ENCODE measurements around the gene SRRM4. TPM values are rescaled to one million over a fixed set of nuclear protein-coding genes. Genes with fewer than 3 reads are reported as not detected.

Gene SRRM4
- total RNA-seq, 1 donor = not detected

- Histone ChIP-seq H3K4me1 (ENCODE audit: insufficient read depth, low read length) (no peaks in the 10 kb centered on the region), H3K9me3 (ENCODE audit: low read depth, low read length) (no peaks in the 10 kb centered on the region), H3K27me3 (ENCODE audit: insufficient read depth, low read length) (no peaks in the 10 kb centered on the region), H4K20me1 (ENCODE audit: insufficient read depth, low read length) (no peaks in the 10 kb centered on the region), H3K4me3 (ENCODE audit: insufficient read depth, low read length) (no peak overlapping the region), H3K36me3 (ENCODE audit: insufficient read depth, low read length) (no peaks in the 10 kb centered on the region), H3K4me2 (ENCODE audit: insufficient read depth, low read length) (no peak overlapping the region), H2AFZ (ENCODE audit: low read length) (no peak overlapping the region), H3K79me2 (ENCODE audit: insufficient read depth, low read length) (no peaks in the 10 kb centered on the region), H3K27ac (ENCODE audit: low read depth, low read length) (no peak overlapping the region)
- DNase-seq (ENCODE audit: insufficient read length, low spot score, missing footprints) = no peak
- TF ChIP-seq CTCF (IDR thresholded peaks at IDR 0.05; ENCODE audit: extremely low read depth, low read depth, low read length) = no peak
These were observed 141.4 kb downstream of the SRRM4 start for GRCh38 chr12:119122751-119123150.

GRCh38 chr12:119128527-119128926 is 147.2 kb downstream of the SRRM4 start:
- peaks cover 3% of the 10 kb centered on the region for H3K9me3 ChIP-seq (ENCODE audit: low read depth, low read length)
- H3K27ac ChIP-seq (ENCODE audit: low read depth, low read length) = no peak overlapping the region
- no peak overlapping the region for H2AFZ ChIP-seq (ENCODE audit: low read length)
- H3K4me1 ChIP-seq (ENCODE audit: insufficient read depth, low read length) = no peaks in the 10 kb centered on the region
- H3K36me3 ChIP-seq (ENCODE audit: insufficient read depth, low read length) = no peaks in the 10 kb centered on the region
- no peaks in the 10 kb centered on the region for H3K27me3 ChIP-seq (ENCODE audit: insufficient read depth, low read length)
- H4K20me1 ChIP-seq (ENCODE audit: insufficient read depth, low read length) = no peaks in the 10 kb centered on the region
- H3K4me3 ChIP-seq (ENCODE audit: insufficient read depth, low read length) = no peak overlapping the region
- no peak for DNase-seq (ENCODE audit: insufficient read length, low spot score, missing footprints)
- H3K79me2 ChIP-seq (ENCODE audit: insufficient read depth, low read length) = no peaks in the 10 kb centered on the region
- no peak for TF ChIP-seq CTCF (IDR thresholded peaks at IDR 0.05; ENCODE audit: extremely low read depth, low read depth, low read length)
- no peak overlapping the region for H3K4me2 ChIP-seq (ENCODE audit: insufficient read depth, low read length)

- DNase-seq (ENCODE audit: insufficient read length, low spot score, missing footprints) = no peak
- H3K4me1 ChIP-seq (ENCODE audit: insufficient read depth, low read length) = no peaks in the 10 kb centered on the region
- no peak overlapping the region for H2AFZ ChIP-seq (ENCODE audit: low read length)
- TF ChIP-seq CTCF (IDR thresholded peaks at IDR 0.05; ENCODE audit: extremely low read depth, low read depth, low read length) = no peak
- H3K4me3 ChIP-seq (ENCODE audit: insufficient read depth, low read length) = no peak overlapping the region
- peaks cover 3% of the 10 kb centered on the region for H3K9me3 ChIP-seq (ENCODE audit: low read depth, low read length)
- no peaks in the 10 kb centered on the region for H3K27me3 ChIP-seq (ENCODE audit: insufficient read depth, low read length)
- H3K4me2 ChIP-seq (ENCODE audit: insufficient read depth, low read length) = no peak overlapping the region
- H4K20me1 ChIP-seq (ENCODE audit: insufficient read depth, low read length) = no peaks in the 10 kb centered on the region
- H3K36me3 ChIP-seq (ENCODE audit: insufficient read depth, low read length) = no peaks in the 10 kb centered on the region
- H3K27ac ChIP-seq (ENCODE audit: low read depth, low read length) = no peak overlapping the region
- no peaks in the 10 kb centered on the region for H3K79me2 ChIP-seq (ENCODE audit: insufficient read depth, low read length)
These were observed 148.6 kb downstream of the SRRM4 start for GRCh38 chr12:119129827-119130434.

GRCh38 chr12:119130523-119130922 is 149.2 kb downstream of the SRRM4 start:
- no peak overlapping the region for H3K4me3 ChIP-seq (ENCODE audit: insufficient read depth, low read length)
- no peak for DNase-seq (ENCODE audit: insufficient read length, low spot score, missing footprints)
- no peaks in the 10 kb centered on the region for H3K4me1 ChIP-seq (ENCODE audit: insufficient read depth, low read length)
- no peaks in the 10 kb centered on the region for H3K27me3 ChIP-seq (ENCODE audit: insufficient read depth, low read length)
- H2AFZ ChIP-seq (ENCODE audit: low read length) = no peak overlapping the region
- H3K4me2 ChIP-seq (ENCODE audit: insufficient read depth, low read length) = no peak overlapping the region
- H3K79me2 ChIP-seq (ENCODE audit: insufficient read depth, low read length) = no peaks in the 10 kb centered on the region
- TF ChIP-seq CTCF (IDR thresholded peaks at IDR 0.05; ENCODE audit: extremely low read depth, low read depth, low read length) = no peak
- H3K9me3 ChIP-seq (ENCODE audit: low read depth, low read length) = peaks cover 3% of the 10 kb centered on the region
- no peaks in the 10 kb centered on the region for H3K36me3 ChIP-seq (ENCODE audit: insufficient read depth, low read length)
- H4K20me1 ChIP-seq (ENCODE audit: insufficient read depth, low read length) = no peaks in the 10 kb centered on the region
- no peak overlapping the region for H3K27ac ChIP-seq (ENCODE audit: low read depth, low read length)

All from osteoblast (primary cell).